ENCODE data around the gene CLDN10.

The CLDN10 gene

GRCh38 chr13:95627590-95627989 lies 75.1 kb downstream of the CLDN10 start:
- no peak for TF ChIP-seq CTBP1 (IDR thresholded peaks at IDR 0.05; ENCODE audit: borderline replicate concordance)
- no peak for TF ChIP-seq TARDBP (IDR thresholded peaks at IDR 0.05)
- no peak for TF ChIP-seq HDGF (IDR thresholded peaks at IDR 0.05; ENCODE audit: borderline replicate concordance)
- no peak for TF ChIP-seq SP1 (IDR thresholded peaks at IDR 0.05)
- no peak for TF ChIP-seq FOXM1 (IDR thresholded peaks at IDR 0.05; ENCODE audit: borderline replicate concordance)
- TF ChIP-seq ARNT (IDR thresholded peaks at IDR 0.05) = no peak
- no peak for TF ChIP-seq FOXK2 (IDR thresholded peaks at IDR 0.05)
- TF ChIP-seq BHLHE40 (IDR thresholded peaks at IDR 0.05; ENCODE audit: borderline replicate concordance) = no peak
- no peak for TF ChIP-seq ZNF384 (IDR thresholded peaks at IDR 0.05)
- TF ChIP-seq L3MBTL2 (conservative IDR thresholded peaks at IDR 0.05) = no peak
- TF ChIP-seq PKNOX1 (IDR thresholded peaks at IDR 0.05) = no peak
- no peak for TF ChIP-seq LEF1 (IDR thresholded peaks at IDR 0.05; ENCODE audit: borderline replicate concordance)
- no peak for TF ChIP-seq ELF4 (IDR thresholded peaks at IDR 0.05)
- TF ChIP-seq FOXA1 (IDR thresholded peaks at IDR 0.05) = no peak
- TF ChIP-seq SUZ12 (IDR thresholded peaks at IDR 0.05) = no peak
- no peak for TF ChIP-seq NFRKB (IDR thresholded peaks at IDR 0.05)
- POLR2A ChIA-PET = no interaction called here
- CTCF ChIA-PET = no interaction called here
- DNase-seq (ENCODE audit: extremely low spot score) = no peak

GRCh38 chr13:95628488-95628887 lies 76.0 kb downstream of the CLDN10 start:
- ChIA-PET CTCF (interaction anchor here (0.7 kb wide), 1 partner anchor 10 kb away, joined by 3 read pairs; no protein-coding TSS in a partner anchor), POLR2A (no interaction called here)
- TF ChIP-seq BHLHE40 (IDR thresholded peaks at IDR 0.05; ENCODE audit: borderline replicate concordance) = no peak
- TF ChIP-seq LEF1 (IDR thresholded peaks at IDR 0.05; ENCODE audit: borderline replicate concordance) = no peak
- TF ChIP-seq FOXA1 (IDR thresholded peaks at IDR 0.05) = no peak
- TF ChIP-seq SP1 (IDR thresholded peaks at IDR 0.05) = no peak
- no peak for TF ChIP-seq HDGF (IDR thresholded peaks at IDR 0.05; ENCODE audit: borderline replicate concordance)
- no peak for TF ChIP-seq FOXM1 (IDR thresholded peaks at IDR 0.05; ENCODE audit: borderline replicate concordance)
- no peak for TF ChIP-seq NFRKB (IDR thresholded peaks at IDR 0.05)
- no peak for DNase-seq (ENCODE audit: extremely low spot score)

GRCh38 chr13:95629071-95629470 lies 76.6 kb downstream of the CLDN10 start:
- CTCF ChIA-PET = interaction anchor here (0.7 kb wide), 1 partner anchor 10 kb away, joined by 3 read pairs; no protein-coding TSS in a partner anchor
- TF ChIP-seq L3MBTL2 (conservative IDR thresholded peaks at IDR 0.05) (no peak), ZNF384 (IDR thresholded peaks at IDR 0.05) (no peak), SUZ12 (IDR thresholded peaks at IDR 0.05) (no peak), FOXA1 (IDR thresholded peaks at IDR 0.05) (no peak), ELF4 (IDR thresholded peaks at IDR 0.05) (no peak), BHLHE40 (IDR thresholded peaks at IDR 0.05; ENCODE audit: borderline replicate concordance) (no peak), FOXK2 (IDR thresholded peaks at IDR 0.05) (no peak)

More at GRCh38 chr13:95629071-95629470, 76.6 kb downstream of the CLDN10 start:
- DNase-seq (ENCODE audit: extremely low spot score) = no peak
- POLR2A ChIA-PET = no interaction called here

Measured in HEK293T (cell line).